Embryonic facial prominence (tissue), 1 donor: ENCODE results near the gene RAE1.
"Not testable (repeated sequence)": the region's sequence is repeated elsewhere in the genome, so short reads cannot be mapped to it uniquely, and the experiment has no call there.

Experiments used
- DNase-seq: peaks from one replicate; pipeline ENCODE4 v3.0.0-alpha.2; 2016; ENCODE audit errors: extremely low spot score

Gene RAE1

DNA sequence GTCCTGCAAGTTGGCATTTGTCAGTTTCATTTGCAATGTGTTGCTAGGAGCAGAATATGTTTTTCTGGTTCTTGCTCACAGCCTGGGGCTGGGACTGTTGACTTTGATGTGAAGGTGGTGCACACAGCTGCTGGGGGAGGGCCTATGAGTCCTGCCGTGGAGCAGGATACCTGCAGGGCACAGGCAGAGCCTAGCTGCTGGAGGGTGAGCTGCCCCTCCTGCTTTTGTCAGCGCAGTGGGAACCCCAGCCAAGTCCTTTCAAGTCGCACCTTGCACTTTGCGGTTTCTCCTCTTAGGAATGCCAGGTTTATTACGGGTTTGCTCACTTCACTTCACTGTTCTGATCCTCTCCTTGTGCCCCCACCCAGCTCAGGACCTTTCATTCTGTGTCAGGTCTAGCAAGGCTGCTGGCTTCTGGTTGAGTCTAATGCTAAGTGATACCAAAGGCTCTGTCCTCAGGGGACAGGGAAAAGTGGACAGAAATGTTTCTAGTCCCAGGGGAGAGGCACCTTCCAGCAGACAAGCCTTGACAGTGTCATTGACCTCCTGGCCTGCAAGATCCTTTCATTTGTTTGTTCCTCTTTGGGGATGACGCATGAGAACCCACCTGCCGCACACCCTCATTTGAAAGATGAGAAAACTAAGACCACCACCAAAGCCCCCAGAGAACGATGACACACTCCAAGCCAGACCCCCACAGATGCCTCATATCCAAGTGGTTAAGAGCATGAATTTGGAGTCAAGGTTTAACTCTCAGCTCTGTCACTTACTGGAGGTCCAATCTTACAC lies 24.2 kb upstream of the RAE1 start:
- DNase-seq: no peak

DNA sequence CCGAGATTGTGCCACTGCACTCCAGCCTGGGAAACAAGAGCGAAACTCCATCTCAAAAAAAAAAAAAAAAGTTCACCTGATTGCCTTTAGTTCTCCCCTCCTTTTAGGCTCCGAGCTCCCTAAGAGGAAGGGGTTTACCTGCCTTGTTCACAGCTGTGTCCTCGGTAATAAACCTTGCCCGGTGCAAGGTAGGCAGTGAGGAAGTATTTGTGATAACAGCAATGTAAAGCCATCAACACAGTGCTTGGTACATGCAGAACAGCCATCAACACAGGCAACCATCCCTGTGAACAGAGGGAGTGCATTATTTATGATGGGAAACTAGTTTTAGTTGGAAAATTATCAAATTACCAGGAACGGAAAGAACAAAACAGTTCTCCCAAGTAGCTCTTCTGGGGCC lies 23.2 kb upstream of the RAE1 start:
- DNase-seq: no peak

DNA sequence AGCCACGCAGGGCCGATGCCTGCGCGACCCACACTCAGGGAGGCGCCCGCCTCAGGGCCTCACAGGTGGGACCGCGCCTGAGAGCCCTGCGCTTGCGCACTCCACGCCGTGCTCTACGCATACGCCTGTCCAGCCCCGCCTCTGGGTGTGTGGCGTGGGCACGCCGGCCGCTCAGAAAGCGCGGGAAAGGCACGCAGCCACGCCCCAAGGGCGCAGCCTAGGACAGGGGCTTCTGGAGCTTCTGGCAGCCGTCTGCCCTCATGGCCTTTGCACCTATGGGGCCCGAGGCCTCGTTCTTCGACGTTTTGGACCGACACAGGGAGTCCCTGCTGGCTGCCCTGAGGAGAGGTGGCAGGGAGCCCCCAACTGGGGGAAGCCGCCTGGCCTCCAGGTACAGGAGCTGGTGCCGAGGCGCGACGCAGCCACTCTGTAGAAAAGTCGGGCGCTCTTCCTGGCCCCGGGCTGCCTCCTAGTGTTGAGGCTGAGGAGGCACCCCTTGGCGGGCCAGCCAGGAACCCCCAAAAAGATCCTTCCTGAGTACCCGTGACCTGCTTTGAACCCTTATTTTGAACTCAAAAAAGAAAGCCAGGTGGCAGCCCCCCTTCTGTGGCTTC lies 21.3 kb upstream of the RAE1 start, which contains the start of gene SPO11:
TSS of gene SPO11 (plus strand) at position 196 of the 614 bp plus-strand sequence. CDS start at position 261, 65 bp downstream.
- DNase-seq: no peak

DNA sequence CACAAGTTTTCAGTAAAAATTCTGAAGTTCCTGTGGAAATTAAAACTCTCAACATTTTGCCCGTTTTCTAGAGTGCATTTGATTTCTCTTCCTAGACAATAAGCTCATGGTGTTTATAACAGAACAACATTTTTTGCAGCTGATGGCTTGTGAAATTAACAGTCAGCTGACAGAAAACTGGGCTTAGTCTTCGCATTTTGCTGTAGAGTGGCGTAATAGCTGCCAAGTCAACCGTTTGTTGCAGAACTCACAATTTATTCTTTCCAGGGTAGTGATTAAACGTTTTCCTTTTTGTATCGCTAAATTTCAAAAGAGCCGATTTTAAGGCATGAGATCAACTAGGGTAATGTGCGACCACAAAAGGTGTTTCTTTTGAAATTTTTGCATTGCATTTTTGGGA lies 20.1 kb upstream of the RAE1 start:
- no peak for DNase-seq

DNA sequence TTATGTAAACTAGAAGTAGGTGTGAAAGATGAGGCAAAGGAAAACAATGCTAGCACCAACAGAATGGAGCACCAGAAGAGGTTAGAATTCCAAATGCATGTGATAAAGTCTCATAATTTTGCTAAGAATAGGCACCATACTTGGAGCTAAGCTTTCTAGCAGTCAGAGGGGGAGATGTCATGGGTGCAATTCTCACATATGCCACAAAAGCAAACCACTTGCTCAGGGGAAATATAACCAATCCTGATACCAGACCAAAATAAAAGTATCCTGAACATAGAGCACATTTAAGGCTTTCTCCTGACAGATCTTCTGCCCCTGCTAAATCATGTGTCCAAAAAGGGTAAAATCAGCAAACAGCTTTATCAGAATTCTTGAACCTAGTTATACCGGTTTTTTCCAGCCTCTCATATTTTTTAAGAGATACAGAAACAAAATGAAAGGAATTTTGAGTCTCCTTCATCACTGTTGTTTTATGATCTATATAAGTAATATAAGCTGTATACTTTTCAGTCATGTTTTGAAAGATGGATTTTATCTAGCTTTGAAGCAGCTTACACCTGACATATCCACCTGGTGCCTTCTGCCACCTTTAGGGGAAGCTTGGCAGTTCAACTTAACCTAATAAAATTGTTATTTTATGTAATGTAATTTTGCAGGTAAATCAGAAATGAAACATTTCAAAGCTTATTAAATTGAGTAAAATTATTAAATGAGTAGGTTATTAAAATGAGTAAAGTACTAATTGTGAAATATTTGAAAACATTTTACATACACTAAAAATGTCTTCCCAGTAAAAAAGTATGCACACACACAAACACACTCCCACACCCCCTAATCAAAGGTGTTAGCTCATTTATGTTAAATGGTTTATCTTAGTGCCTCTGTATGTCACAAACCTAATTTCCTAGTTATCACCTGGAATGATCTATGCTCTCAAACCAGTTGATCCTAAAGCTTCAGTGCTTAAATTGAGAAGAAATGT lies 18.7 kb upstream of the RAE1 start:
- no peak for DNase-seq

DNA sequence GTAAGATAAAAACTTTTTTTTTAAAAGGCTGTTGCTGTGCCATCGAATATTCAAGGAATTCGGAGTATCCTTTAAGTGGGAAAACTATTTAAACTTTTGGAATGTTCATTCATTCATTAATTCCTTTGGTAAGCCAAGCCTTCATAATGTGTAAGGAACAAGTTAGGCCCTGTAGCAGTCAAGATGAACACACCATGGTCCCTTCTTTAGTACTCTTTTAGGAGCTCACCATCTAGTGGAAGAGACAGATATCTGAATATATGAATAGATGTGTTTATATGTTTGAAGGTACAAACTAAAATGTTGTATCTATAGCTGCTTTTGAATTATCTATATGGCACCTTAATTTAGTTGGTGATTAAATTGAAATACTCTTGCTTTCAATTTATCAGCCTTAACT lies 15.7 kb upstream of the RAE1 start:
- no peak for DNase-seq

DNA sequence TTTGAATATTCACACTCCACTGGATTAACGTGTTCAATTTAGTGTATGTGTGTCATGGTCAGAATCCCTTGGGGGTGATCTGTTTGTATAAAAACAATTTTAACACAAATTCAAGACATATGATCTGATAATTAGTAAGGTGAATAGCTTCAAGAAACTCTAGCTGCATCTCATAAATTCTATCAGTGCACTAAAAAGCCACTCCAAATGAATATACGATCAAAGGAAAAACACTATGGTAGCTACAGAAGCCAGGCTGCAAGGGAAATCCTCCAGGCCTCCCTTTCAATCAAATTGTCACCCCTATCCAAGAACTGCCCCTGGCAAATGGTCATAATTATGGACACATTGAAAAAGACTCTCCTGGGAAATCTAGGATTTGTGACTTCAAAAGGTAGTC lies 9.4 kb upstream of the RAE1 start:
- no peak for DNase-seq

DNA sequence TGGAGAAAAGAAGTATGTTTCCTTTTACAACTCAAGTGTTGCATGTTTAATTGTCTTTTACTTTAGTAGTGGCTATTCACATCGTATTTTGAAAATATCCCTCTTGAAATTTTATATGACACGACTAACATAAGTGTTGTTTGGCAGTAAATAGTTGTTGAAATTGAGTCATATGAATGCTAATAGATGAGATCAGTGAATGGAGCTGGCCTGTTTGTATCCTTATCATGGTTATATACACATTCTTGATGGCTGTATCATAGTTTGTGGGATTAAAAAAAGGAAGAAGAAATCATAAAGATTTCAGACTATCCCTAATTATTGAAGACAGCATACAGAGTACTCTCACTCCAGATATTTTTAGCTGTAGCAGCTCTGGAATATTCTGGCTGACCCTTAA lies 8.2 kb upstream of the RAE1 start:
- DNase-seq: no peak

DNA sequence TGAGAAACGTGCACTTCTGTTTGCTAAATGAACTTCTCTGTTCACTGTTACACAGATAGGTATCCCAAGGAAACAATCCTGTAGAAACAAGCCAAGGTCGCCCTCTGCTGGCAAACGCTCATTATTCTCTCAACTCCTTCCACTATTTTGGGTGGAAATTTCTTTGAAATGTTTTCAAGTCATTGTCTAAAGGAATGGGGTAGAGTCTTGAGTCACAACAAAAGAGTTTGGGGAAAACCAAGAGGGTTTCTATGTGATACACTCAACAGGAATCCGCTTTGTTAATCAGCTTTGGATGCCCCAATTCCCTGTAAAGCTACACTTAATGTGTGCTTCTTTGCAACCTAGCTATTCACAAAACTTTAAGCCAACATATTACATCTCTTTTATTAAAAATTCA lies 4.6 kb upstream of the RAE1 start:
- peak; percentile 49 for DNase-seq

DNA sequence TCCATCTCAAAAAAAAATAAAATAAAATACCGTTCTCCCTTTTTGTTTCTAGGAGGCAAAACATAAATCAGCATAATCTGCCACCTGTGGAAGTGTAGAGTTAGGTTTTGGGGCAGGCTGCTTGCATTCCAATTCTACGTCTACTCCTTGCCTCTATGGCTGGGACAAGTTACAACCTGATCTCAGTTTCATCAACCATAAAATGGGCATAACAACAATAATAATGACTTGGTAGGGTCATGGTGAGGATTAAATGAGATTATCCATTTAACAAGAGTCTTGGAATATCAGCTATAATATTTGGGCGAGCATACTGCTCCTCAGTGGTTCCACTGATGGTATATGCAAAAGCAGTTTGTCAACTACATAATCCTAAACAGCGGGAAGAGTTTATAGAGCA lies 3.7 kb upstream of the RAE1 start:
- DNase-seq: no peak

DNA sequence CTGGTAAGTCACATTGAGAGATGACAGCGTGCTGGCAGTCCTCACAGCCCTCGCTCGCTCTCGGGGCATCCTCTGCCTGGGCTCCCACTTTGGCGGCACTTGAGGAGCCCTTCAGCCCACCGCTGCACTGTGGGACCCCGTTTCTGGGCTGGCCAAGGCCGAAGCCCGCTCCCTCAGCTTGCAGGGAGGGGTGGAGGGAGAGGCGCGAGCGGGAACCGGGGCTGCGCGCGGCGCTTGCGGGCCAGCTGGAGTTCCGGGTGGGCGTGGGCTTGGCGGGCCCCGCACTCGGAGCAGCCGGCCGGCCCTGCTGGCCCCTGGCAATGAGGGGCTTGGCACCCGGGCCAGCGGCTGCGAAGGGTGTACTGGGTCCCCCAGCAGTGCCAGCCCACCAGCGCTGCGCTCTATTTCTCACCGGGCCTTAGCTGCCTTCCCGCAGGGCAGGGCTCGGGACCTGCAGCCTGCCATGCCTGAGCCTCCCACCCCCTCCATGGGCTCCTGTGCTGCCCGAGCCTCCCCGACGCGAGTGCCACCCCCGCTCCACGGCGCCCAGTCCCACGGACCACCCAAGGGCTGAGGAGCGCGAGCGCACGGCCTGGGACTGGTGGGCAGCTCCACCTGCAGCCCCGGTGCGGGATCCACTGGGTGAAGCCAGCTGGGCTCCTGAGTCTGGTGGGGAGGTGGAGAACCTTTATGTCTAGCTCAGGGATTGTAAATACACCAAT lies 2.7 kb upstream of the RAE1 start:
- not testable (repeated sequence) for DNase-seq

DNA sequence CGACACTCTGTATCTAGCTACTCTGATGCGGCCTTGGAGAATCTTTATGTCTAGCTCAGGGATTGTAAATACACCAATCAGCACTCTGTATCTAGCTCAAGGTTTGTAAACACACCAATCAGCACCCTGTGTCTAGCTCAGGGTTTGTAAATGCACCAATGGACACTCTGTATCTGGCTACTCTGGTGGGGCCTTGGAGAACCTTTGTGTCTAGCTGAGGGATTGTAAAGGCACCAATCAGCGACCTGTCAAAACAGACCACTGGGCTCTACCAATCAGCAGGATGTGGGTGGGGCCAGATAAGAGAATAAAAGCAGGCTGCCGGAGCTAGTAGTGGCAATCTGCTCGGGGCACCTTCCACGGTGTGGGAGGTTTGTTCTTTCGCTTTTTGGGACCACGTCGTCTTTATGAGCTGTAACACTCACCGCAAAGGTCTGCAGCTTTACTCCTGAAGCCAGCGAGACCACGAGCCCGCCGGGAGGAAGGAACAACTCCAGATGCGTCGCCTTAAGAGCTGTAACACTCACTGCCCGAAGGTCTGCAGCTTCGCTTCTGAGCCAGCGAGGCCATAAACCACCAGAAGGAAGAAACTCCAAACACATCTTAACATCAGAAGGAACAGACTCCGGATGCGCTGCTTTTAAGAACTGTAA lies 2.0 kb upstream of the RAE1 start:
- not testable (repeated sequence) for DNase-seq

DNA sequence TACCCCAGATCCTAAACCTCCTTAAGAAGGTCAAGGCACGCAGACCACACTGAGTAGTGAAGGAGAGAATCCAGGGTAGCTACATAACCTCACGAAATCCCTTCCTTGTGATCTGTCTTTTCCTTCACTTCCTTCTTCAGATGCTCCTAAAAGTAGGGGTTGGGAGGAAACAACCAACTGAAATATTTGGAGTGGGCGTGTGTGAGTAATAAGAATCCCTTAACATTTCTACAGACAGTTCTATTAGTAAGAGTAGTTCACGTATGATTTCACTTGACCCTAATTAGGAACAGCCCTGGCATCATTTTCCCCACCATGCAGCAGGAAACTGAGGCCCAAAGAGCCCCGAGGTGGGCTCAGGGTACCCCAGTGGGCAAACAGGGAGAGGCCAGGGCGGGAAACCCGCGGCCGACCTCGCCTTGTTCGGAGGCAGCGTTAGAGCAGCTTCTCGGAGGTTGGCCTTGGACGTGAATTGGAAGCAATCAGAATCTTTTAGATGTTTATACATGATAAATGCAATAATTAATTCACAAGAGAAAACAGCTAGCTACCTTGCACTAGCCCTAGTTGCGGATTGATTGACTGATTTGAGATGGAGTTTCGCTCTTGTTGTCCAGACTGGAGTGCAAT lies 859 bp upstream of the RAE1 start:
- no peak for DNase-seq

DNA sequence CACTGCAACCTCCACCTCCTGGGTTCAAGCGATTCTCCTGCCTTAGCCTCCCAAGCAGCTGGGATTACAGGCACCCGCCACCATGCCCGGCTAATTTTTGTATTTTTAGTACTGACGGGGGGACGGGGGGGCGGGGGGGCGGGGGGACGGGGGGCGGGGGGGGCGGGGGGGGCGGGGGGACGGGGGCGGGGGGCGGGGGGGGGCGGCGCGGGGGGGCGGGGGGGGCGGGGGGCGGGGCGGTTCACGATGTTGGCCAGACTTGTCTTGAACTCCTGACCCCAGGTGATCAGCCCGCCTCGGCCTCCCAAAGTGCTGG lies 371 bp upstream of the RAE1 start:
- DNase-seq: not testable (repeated sequence)

DNA sequence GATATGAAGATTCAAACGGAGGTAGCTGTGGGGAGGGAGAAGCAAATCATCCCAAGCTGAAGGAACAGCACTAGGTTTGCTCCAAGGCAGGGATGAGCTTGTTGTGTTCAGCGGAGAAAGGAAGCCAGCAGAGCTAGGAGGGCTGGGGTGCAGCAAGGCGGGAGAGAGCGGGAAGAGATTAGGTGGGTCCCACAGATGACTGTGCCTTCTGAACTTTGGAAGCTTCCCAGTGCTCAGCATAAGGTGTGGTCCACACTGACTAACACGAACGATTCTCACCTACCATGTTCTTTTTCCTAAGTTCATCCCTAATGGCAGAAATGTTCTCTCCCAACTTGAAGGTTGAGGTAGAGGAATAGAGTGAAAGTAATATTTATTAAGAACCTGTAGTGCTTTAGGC lies 1.2 kb downstream of the RAE1 start:
- no peak for DNase-seq

DNA sequence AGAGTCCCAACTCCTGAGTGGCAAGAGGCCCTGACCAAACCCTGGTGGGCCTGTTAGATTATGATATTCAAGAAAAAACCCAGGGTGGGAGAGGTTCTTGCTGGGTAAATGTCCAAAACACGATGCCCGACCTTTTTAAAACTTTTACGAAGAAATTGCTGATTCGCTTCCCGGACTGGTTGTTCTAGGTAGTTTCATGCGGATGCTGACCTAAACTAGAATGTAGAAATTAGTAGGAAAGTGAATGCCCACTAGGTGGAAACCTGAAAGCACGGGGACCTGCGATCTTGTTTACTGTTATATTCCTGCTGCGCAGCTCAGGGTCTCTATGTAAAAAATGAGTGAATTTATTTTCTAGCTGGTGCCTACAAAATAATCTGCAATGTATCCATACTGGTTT lies 2.3 kb downstream of the RAE1 start:
- no peak for DNase-seq

DNA sequence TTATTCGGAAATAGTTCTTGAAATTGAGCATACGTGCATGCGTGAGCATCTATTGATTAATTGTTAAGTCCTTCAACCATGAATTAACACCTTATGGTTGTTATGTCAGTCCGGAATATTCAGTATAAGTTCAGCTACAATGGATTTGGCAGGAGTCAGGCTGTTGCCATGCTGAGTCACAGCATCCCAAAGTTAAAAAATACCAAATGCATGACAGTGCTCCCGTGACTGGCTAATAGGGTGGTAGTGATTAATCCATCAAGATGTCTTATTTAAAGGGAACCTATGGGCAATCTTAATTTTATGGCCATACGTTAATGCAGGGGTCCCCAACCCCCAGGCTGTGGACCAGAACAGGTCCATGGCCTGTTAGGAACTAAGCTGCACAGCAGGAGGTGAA lies 10.5 kb downstream of the RAE1 start:
- no peak for DNase-seq

DNA sequence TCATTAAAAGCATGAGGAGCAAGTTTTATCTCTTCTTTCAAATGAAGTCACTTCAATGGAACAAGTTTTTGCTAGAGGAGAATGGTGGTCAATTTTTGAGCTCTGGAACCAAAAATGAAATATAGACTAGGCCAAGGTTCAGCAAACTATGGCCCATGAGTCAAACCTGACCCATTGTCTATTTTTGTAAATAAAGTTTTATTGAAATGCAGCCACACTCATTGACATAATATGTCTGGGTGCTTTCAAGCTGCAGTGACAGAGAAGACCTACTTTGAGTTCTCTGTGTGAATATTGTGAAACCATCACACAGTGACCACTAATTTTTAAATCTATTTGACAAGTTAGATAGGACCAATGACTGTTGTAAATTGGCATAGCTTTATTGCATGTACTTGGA lies 13.4 kb downstream of the RAE1 start:
- DNase-seq: no peak

DNA sequence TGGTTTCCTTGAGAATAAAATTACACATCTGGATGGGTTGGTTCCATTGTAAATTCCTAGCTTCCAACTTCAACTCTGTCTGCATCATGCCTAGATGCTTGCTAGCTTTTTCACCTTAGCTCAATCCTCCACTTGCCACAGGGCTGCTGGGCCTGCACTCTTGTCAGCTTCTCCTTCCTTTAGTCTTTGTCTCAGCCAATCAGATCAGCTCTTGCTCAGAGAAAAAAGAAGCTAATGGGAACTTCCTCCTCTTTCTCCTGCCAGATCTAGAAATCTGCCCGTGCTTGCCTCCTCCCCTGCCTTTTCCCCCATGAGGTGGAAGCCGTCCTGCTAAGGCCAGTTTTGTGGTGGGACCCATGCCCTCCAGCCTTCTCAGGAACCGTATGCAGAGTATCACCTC lies 18.5 kb downstream of the RAE1 start:
- no peak for DNase-seq

DNA sequence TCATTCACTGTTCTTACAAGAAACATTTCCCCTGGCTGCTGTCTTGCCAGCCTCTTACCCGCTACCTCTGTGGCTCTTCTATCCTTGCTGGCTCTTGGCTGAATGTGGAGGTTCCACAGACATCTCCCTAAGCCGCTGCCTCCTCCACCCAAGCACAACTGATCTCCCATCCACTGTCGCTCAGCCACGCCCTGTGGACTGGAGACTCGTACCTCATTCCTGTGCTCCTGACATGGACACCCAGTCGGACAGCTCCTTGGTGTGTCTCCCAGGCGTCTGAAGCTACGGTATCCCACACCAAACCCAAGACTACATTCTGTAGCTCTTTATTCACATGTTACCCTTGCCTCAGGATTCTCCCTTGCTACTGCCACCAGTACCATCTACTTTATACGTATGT lies 19.3 kb downstream of the RAE1 start:
- DNase-seq: no peak

DNA sequence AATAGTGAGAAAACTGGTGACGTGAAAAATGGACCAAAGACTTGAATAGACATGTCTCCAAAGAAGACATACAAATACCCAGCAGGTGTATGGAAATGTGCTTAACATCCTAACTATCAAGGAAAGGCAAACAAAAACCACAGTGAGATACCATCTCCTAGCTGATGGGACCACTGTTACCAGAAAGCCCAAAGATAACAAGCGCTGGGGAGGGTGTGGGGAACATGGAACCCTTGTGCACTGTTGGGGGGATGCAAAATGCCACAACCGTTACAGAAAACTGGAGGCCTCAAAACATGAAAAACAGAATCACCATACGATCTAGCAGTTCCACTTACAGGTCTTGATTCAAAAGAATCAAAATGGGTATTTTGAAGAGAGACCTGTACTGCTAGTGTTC lies 20.3 kb downstream of the RAE1 start:
- no peak for DNase-seq
